ENCODE data around the gene CYSRT1. TPM values are rescaled to one million over a fixed set of nuclear protein-coding genes. Genes with fewer than 3 reads are reported as not detected.

The CYSRT1 gene
- total RNA-seq, 1 experiment from 2014 or later = 1.3 TPM

DNA sequence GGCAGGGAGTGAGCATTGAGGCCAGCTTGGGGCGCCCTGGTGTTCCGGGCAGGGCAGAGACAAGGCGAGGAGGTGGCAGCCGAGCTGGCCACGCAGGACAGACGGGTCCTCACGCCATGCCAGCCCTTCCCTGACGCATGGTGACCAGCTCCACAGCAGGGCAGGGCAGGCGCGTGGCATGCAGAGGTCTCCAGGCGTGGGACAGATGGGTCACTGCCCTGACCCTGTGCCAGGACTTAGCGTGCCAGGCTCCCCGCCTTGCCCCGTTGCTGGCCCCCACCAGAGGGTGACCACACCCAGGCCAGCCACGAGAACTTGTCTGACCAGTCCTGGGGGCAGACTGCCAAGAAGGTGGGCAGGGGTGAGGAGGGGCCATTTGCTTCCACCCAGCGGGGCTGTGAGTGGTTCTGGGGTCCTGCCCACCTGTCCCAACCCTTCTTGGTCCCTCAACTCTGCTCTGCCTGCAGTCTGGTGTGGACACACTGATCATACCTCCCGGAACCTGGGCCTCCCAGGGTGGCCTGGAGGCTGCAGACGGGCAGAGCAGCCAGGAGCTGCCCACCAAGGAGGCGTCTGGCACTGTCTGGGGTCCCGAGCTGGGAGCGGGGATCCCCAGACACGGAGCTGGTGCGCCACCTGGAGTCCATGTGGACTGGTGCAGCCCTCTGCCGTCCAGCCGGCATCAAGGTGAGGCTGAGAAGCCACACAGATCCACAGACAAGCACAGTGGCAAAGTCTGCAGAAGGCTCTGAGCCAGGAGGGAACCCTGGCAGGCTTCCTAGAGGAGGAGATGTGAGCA is 2.3 kb downstream of the CYSRT1 start, which contains the start of gene RNF224:
Gene RNF224, plus strand, starts transcription at position 449 of the 799 bp plus-strand sequence. CDS start 834 bp downstream, outside the sequence.
- ATAC-seq (peak; percentile 50), DNase-seq (peak; percentile 87)
- H3K9ac ChIP-seq (ENCODE audit: low read length) = peak within 1 kb of the TSS; percentile 83
- BruUV-seq (replicated peaks) = no TSS peak
- TF ChIP-seq EZH2phosphoT487 (IDR thresholded peaks at IDR 0.05; ENCODE audit: borderline replicate concordance, low read length) = peak; percentile 93
- TF ChIP-seq, protein P1, sequence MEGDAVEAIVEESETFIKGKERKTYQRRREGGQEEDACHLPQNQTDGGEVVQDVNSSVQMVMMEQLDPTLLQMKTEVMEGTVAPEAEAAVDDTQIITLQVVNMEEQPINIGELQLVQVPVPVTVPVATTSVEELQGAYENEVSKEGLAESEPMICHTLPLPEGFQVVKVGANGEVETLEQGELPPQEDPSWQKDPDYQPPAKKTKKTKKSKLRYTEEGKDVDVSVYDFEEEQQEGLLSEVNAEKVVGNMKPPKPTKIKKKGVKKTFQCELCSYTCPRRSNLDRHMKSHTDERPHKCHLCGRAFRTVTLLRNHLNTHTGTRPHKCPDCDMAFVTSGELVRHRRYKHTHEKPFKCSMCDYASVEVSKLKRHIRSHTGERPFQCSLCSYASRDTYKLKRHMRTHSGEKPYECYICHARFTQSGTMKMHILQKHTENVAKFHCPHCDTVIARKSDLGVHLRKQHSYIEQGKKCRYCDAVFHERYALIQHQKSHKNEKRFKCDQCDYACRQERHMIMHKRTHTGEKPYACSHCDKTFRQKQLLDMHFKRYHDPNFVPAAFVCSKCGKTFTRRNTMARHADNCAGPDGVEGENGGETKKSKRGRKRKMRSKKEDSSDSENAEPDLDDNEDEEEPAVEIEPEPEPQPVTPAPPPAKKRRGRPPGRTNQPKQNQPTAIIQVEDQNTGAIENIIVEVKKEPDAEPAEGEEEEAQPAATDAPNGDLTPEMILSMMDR (conservative IDR thresholded peaks at IDR 0.05; ENCODE audit: low read depth, low read length) = peak; percentile 84
- no peak for TF ChIP-seq EZH2 (IDR thresholded peaks at IDR 0.05; ENCODE audit: low read length, unreplicated experiment)
- H3K9me2 ChIP-seq (replicated peaks; ENCODE audit: low read length) = no peaks in the 10 kb centered on the region
- CTCF ChIA-PET = interaction anchor here (0.6 to 1.1 kb wide), 5 partner anchors 9 to 638 kb away, joined by 3 to 5 read pairs (median 3); partner anchors contain the start of genes ANAPC2 and SSNA1
- intact Hi-C loops (cut with micrococcal nuclease) = loop anchor here (5.0 kb wide), 2 partner anchors 40 to 110 kb away; partner anchors contain the start of genes ANAPC2 and SSNA1
- POLR2A ChIA-PET (ENCODE audit: unreplicated experiment) = interaction anchor here (0.6 to 1.2 kb wide), 3 partner anchors 10 to 14 kb away, joined by 3 to 4 read pairs (median 4); partner anchors contain the start of gene TUBB4B
- peaks cover 40% of the 10 kb centered on the region for H3K4me1 ChIP-seq (ENCODE audit: insufficient read depth, low read length)
- peak within 1 kb of the TSS; percentile 99 for H3K27ac ChIP-seq (ENCODE audit: low read length)
- H3K4me2 ChIP-seq (ENCODE audit: low read length) = peak within 1 kb of the TSS; percentile 88
- H4K20me1 ChIP-seq (ENCODE audit: low read length) = no peaks in the 10 kb centered on the region
- H3K4me3 ChIP-seq (ENCODE audit: low read length) = peak within 1 kb of the TSS; percentile 59
- no peaks in the 10 kb centered on the region for H3K36me3 ChIP-seq (ENCODE audit: low read depth, low read length)
- H3K79me2 ChIP-seq (ENCODE audit: low read length) = peaks cover 19% of the 10 kb centered on the region
- peaks cover 2% of the 10 kb centered on the region for H3F3A ChIP-seq (ENCODE audit: low read length, unreplicated experiment)
- H3K27me3 ChIP-seq (ENCODE audit: low read length) = no peaks in the 10 kb centered on the region
- no peaks in the 10 kb centered on the region for H3K9me3 ChIP-seq (ENCODE audit: low read length)
- 0 out of 2 replicates have a peak within 1 kb of the TSS, but pooled peaks have one; percentile 42 for H2AFZ ChIP-seq (ENCODE audit: low read length)

DNA sequence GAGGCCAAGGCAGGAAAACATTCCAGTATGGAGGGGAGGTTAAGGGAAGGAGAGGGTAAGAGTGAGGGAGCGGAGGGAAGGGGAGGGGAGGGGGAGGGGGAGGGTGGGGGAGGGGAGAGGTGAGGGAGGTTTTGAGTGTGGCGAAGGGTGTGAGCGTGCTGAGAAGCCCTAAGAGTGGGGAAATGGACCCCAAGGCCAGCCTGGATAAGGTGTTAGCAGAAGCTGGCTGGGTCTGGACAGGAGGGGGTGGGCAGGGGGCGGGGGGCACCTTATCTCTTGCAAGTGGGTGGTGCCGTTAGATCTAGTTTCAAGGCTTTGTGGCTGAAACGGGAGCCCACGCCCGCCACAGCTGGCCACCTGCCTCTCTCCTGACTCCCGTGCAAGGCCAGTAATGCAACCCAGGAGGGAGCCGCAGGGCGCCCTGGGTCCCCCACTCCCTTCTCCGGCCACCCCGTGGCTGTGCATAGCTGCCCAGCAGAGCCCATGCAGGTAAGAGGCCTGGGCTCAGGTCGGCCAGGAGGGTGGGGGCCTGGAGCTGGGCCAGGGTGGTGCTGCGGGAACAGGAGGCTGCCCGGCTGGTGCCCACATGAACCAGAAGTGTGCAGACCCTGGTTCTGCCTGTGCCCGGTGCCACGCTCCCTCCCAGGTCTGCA is 3.0 kb downstream of the CYSRT1 start:
- H3K27ac ChIP-seq (ENCODE audit: low read length) = peak overlapping the region; percentile 99
- peaks cover 2% of the 10 kb centered on the region for H3F3A ChIP-seq (ENCODE audit: low read length, unreplicated experiment)
- TF ChIP-seq EZH2 (IDR thresholded peaks at IDR 0.05; ENCODE audit: low read length, unreplicated experiment) = no peak
- TF ChIP-seq, protein P1 (conservative IDR thresholded peaks at IDR 0.05; ENCODE audit: low read depth, low read length) = no peak
- TF ChIP-seq EZH2phosphoT487 (IDR thresholded peaks at IDR 0.05; ENCODE audit: borderline replicate concordance, low read length) = no peak
- no peak overlapping the region; the same call in 1 of the 2 replicates for H3K9ac ChIP-seq (ENCODE audit: low read length)
- no TSS peak for BruUV-seq (replicated peaks)
- POLR2A ChIA-PET (ENCODE audit: unreplicated experiment) = interaction anchor here (1.1 kb wide), 1 partner anchor 13 kb away, joined by 4 read pairs; the partner anchor contains the start of gene TUBB4B
- no peak overlapping the region for H2AFZ ChIP-seq (ENCODE audit: low read length)
- no peaks in the 10 kb centered on the region for H4K20me1 ChIP-seq (ENCODE audit: low read length)
- DNase-seq = no peak
- ATAC-seq = no peak
- H3K9me2 ChIP-seq (replicated peaks; ENCODE audit: low read length) = no peaks in the 10 kb centered on the region
- H3K4me1 ChIP-seq (ENCODE audit: insufficient read depth, low read length) = peaks cover 40% of the 10 kb centered on the region
- H3K4me3 ChIP-seq (ENCODE audit: low read length) = no peak overlapping the region
- H3K27me3 ChIP-seq (ENCODE audit: low read length) = no peaks in the 10 kb centered on the region
- H3K79me2 ChIP-seq (ENCODE audit: low read length) = peaks cover 19% of the 10 kb centered on the region
- no peaks in the 10 kb centered on the region for H3K36me3 ChIP-seq (ENCODE audit: low read depth, low read length)
- H3K4me2 ChIP-seq (ENCODE audit: low read length) = peak overlapping the region; percentile 88
- CTCF ChIA-PET = interaction anchor here (1.0 to 1.1 kb wide), 3 partner anchors 9 to 71 kb away, joined by 3 to 4 read pairs (median 3); no protein-coding TSS in a partner anchor
- intact Hi-C loops (cut with micrococcal nuclease) = loop anchor here (5.0 kb wide), 2 partner anchors 41 to 111 kb away; partner anchors contain the start of genes ANAPC2 and SSNA1
- H3K9me3 ChIP-seq (ENCODE audit: low read length) = no peaks in the 10 kb centered on the region
